ENCODE measurements around the gene ARHGEF16. TPM values are rescaled to one million over a fixed set of nuclear protein-coding genes. Genes with fewer than 3 reads are reported as not detected.

Gene ARHGEF16
- total RNA-seq, 1 donor from 2014 or later: 1.7 TPM

DNA sequence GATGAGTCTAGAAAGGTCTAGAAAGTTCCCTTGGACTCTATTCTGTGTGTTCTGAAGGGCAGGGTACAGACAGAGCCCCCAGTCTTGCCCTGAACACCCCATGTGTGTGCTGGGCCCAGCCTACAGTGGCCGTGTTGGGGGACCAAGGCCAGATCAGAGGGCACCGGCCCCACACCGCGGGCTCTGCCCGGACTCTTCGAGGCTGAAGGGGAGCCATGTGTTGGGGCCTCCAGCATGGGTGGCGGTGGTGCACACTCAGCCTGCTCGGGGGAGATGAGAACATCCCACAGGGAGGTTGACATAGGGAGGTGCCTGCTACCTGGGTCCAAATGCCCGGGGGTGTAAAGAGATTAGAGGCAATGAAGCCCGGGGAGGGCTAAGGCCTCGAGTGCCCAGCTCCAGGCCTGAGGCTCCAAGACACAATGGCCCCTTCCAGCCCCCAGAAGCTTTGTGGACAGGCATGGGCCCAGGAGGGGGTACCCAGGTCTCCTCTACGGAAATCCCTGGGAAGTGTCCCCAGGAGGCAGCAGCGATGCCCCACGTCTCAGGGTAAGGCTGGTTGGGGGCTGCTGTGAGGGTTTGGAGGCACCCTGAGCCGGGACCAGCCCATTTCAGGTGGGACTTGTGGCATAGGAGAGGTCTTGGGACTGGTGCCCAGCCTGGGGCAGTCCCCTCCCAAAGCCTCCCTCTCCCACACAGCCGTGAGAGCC lies 12.1 kb downstream of the ARHGEF16 start:
- no peak overlapping the region for H3K27ac Mint-ChIP-seq (ENCODE audit: unreplicated experiment)
- H3K36me3 Mint-ChIP-seq (ENCODE audit: low read depth, unreplicated experiment): peaks cover 8% of the 10 kb centered on the region
- peaks cover 10% of the 10 kb centered on the region for H3K4me1 Mint-ChIP-seq (ENCODE audit: unreplicated experiment)
- no peak for DNase-seq (ENCODE audit: low spot score)
- H3K9me3 Mint-ChIP-seq (ENCODE audit: unreplicated experiment): no peaks in the 10 kb centered on the region
- peaks cover 13% of the 10 kb centered on the region for H3K27me3 Mint-ChIP-seq (ENCODE audit: unreplicated experiment)
- TF ChIP-seq, protein P1, sequence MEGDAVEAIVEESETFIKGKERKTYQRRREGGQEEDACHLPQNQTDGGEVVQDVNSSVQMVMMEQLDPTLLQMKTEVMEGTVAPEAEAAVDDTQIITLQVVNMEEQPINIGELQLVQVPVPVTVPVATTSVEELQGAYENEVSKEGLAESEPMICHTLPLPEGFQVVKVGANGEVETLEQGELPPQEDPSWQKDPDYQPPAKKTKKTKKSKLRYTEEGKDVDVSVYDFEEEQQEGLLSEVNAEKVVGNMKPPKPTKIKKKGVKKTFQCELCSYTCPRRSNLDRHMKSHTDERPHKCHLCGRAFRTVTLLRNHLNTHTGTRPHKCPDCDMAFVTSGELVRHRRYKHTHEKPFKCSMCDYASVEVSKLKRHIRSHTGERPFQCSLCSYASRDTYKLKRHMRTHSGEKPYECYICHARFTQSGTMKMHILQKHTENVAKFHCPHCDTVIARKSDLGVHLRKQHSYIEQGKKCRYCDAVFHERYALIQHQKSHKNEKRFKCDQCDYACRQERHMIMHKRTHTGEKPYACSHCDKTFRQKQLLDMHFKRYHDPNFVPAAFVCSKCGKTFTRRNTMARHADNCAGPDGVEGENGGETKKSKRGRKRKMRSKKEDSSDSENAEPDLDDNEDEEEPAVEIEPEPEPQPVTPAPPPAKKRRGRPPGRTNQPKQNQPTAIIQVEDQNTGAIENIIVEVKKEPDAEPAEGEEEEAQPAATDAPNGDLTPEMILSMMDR (IDR thresholded peaks at IDR 0.05; ENCODE audit: unreplicated experiment): no peak
- no peak overlapping the region for H3K4me3 Mint-ChIP-seq (ENCODE audit: unreplicated experiment)

DNA sequence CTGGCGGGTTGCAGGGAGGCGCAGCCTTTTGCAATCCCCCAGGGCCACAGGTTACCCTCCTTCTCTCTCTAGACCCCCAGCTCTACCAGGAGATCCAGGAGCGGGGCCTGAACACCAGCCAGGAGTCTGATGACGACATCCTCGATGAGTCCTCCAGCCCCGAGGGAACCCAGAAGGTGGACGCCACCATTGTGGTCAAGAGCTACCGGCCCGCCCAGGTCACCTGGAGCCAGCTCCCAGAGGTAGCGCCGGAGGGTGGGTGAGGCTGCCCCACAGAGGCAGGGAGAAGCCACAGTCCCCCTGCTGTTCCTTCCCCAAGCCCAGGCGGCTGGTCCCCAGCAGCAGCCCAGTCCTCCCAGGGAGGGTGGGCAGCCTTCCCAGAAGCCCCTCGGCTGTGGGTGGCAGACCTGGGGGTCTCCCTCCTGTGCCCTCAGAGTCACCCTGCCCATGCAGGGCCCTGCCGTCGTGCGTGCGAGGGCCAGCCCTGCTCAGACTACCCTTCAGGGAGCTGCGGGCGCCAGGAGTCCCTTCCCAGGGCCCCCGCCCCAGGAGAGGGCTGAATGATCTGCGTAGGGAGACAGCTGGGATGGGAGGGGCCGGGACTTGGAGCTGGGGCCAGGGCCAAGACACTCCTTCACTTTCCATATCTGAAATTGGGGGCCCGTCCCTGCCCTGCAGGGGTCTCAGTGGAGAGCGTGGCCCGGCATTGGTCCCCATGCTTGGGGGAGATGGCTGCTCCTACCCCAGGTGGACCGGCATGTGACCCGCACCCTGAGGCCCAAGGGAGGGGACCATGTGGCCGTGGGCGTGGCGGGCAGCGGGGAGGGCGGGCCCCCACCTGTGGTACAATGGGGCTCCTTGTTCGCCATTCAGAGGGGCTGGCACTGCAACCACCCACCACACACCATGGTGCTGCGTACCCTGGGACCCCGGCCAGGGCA lies 12.9 kb downstream of the ARHGEF16 start:
- peaks cover 10% of the 10 kb centered on the region for H3K4me1 Mint-ChIP-seq (ENCODE audit: unreplicated experiment)
- TF ChIP-seq, protein P1 (IDR thresholded peaks at IDR 0.05; ENCODE audit: unreplicated experiment): no peak
- peaks cover 13% of the 10 kb centered on the region for H3K27me3 Mint-ChIP-seq (ENCODE audit: unreplicated experiment)
- H3K27ac Mint-ChIP-seq (ENCODE audit: unreplicated experiment): no peak overlapping the region
- peaks cover 8% of the 10 kb centered on the region for H3K36me3 Mint-ChIP-seq (ENCODE audit: low read depth, unreplicated experiment)
- H3K4me3 Mint-ChIP-seq (ENCODE audit: unreplicated experiment): no peak overlapping the region
- DNase-seq (ENCODE audit: low spot score): no peak
- H3K9me3 Mint-ChIP-seq (ENCODE audit: unreplicated experiment): no peaks in the 10 kb centered on the region

DNA sequence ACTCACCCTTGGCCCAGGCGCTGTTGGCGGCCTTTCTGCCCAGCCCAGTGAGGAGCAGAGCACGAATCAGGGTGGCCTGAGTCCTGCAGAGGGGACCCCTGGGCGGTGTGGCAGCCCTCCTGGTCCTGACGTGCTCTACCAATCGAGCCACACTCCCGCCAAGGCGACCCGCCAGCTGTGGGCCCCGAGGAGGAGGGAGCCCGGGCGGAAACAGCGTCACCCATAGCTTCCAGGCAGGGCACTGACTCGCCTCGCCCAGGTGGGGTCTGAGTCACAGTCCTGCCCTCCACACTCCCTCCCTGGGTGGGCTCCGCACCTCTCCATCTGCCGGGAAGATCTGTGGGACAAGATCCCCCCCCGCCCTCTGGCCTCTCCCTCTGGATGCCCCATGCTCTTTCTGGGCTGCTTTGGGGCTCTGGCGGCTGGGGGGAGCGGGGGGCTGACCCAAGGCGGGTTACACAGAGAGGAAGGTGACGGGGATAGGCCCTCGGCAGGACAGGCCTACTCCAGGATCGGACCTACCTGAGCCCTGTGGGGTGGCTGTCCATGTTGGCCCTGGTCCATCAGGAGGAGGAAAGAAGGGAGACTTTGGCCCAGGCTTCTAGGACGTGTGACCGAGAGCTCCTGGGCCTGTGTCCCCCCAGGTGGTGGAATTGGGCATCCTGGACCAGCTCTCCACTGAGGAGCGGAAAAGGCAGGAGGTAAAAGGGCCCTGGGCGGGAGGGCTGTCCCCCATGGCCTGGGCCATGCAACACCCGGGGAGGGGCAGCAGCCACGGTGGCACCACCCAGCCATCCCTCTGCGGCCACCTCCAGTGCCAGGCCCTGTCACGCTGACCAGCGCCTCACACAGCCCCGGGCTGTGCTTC lies 14.0 kb downstream of the ARHGEF16 start:
- H3K36me3 Mint-ChIP-seq (ENCODE audit: low read depth, unreplicated experiment): peaks cover 8% of the 10 kb centered on the region
- H3K4me3 Mint-ChIP-seq (ENCODE audit: unreplicated experiment): no peak overlapping the region
- TF ChIP-seq, protein P1 (IDR thresholded peaks at IDR 0.05; ENCODE audit: unreplicated experiment): no peak
- H3K4me1 Mint-ChIP-seq (ENCODE audit: unreplicated experiment): peaks cover 10% of the 10 kb centered on the region
- H3K9me3 Mint-ChIP-seq (ENCODE audit: unreplicated experiment): no peaks in the 10 kb centered on the region
- H3K27me3 Mint-ChIP-seq (ENCODE audit: unreplicated experiment): peaks cover 13% of the 10 kb centered on the region
- no peak overlapping the region for H3K27ac Mint-ChIP-seq (ENCODE audit: unreplicated experiment)
- no peak for DNase-seq (ENCODE audit: low spot score)

DNA sequence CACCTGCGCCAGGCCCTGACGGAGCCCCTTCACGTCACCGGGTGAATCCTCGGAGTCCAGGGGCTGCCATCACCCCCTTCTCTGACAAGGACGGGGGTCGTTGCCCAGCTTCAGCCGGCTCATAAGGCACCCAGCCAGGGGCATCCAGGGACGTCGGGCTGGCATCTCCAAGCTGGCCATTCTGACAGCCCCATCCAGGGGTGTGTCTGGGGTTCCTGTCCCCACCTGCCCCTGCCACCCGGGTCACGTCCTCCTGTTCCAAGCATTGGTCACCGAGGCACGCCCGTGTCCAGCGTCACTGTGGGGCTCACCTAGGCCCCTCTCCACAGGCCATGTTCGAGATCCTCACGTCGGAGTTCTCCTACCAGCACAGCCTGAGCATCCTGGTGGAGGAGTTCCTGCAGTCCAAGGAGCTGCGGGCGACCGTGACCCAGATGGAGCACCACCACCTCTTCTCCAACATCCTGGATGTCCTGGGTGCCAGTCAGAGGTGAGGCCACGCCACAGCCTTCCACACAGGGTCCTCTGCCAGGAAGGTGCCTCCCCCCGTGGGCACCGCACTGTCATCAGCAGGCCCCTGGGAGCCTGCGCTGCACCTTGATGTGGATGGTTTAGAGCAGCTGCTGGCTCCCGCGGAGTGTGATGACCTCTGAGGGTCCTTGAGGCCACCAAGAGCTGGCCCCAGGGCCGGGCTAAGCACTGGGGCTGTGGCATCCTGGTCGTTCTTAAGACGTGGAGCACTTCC lies 14.8 kb downstream of the ARHGEF16 start:
- DNase-seq (ENCODE audit: low spot score): no peak
- TF ChIP-seq, protein P1 (IDR thresholded peaks at IDR 0.05; ENCODE audit: unreplicated experiment): no peak
- no peak overlapping the region for H3K27ac Mint-ChIP-seq (ENCODE audit: unreplicated experiment)

More for the DNA sequence above, 14.8 kb downstream of the ARHGEF16 start:
- Mint-ChIP-seq H3K4me1 (ENCODE audit: unreplicated experiment) (peaks cover 14% of the 10 kb centered on the region), H3K9me3 (ENCODE audit: unreplicated experiment) (no peaks in the 10 kb centered on the region), H3K27me3 (ENCODE audit: unreplicated experiment) (peaks cover 19% of the 10 kb centered on the region), H3K36me3 (ENCODE audit: low read depth, unreplicated experiment) (peaks cover 8% of the 10 kb centered on the region), H3K4me3 (ENCODE audit: unreplicated experiment) (no peak overlapping the region)

Data from endothelial cell (in vitro differentiated cells).